HG02981 (cell line): ENCODE results near the gene OR2Z1.
"Not testable (repeated sequence)": the region's sequence is repeated elsewhere in the genome, so short reads cannot be mapped to it uniquely, and the experiment has no call there.

Source experiments
- ATAC-seq: cut with Tn5 transposase; IDR thresholded peaks from one replicate; pipeline ENCODE4 v1.9.1; 2021; ENCODE audit warnings: mild to moderate bottlenecking, moderate library complexity; ENCODE audit not compliant: unreplicated experiment

OR2Z1 gene

DNA sequence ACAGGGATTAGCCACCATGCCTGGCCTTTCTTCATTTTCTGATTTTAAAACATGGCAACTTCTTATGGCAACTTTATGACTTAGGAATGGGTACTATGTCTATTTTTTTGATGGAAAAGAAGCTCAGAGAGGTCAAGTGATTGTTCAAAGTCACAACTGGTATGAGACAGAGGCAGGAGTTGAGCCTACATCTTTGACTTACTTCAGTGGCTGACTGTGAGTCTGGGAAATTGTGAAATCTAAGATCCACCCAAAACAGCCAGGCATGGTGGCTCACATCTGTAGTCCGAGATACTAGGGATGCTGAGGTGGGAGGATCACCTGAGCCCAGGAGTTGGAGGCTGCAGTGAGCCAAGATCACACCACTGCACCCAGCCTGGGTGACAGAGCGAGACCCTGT is 20.5 kb upstream of the OR2Z1 start:
- ATAC-seq: no peak

DNA sequence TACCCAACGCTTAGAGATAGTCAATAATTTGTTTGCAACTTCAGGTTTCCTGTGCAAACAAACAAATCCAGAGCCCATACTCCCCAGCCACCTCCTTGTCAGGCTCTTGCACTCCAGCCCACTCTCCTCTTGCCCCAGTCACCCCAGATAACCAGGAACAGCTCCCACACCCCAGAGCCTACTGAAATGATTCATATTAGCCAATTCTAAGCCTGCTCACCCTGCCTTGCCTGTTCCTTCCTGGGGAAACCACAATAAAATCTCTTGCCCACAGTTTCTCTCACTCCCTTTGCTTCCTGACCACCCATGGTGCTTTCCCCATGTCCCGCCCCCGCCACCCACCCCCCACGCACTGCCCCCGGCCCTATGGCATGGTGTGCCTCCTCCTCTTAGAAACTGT is 19.1 kb upstream of the OR2Z1 start:
- no peak for ATAC-seq

DNA sequence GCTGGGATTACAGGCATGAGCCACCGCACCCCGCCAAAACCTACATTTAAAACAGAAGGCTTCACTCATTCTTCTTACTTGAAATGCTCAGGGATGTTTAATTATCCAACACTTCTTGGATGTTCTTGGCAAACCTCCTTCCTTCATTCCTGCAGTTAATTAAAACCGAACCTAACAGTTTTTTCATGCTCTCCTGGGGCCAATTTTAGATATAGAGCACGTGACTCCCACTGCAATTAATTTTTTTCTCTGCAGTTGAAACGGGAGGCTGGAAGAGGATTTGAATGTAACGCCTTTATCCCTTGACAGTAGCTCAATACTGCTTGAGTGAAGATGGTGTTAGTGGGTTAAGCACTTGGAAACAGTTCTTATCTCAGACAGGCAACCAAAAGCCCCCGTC is 18.2 kb upstream of the OR2Z1 start:
- ATAC-seq: no peak

DNA sequence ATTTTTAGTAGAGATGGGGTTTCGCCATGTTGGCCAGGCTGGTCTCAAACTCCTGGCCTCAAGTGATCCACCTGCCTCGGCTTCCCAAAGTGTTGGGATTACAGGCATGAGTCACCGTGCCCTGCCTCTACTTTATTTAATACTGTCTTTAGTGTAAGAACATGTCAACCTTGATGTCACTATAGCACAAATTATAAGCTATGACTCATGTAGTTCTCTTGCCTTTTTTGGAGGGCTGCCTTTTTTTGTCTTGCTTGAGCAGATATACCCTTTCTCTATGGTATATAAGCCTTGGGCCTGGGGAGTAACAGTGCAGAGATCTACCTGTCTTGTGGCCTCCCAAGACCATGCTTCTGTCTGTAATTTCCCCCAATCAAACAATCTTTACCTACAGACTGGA is 16.1 kb upstream of the OR2Z1 start:
- not testable (repeated sequence) for ATAC-seq

DNA sequence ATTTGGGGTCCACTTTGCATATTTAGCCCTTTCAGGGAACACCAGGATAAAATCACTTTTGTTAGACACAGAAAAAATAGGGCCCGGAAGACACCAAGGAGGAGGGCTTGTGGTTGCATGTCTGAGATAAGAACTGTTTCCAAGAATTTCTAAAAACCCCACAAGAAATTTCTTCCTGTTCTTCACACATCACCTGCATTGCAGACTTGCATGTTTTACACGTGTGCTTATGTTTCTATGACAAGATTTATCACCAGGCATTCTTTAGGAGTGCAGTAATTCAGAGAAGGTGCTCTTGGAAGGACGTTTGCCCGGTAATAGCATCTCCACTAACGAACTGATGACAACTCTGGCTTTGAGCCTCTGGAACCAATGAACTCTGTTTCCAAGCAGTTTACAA is 15.7 kb upstream of the OR2Z1 start:
- no peak for ATAC-seq

DNA sequence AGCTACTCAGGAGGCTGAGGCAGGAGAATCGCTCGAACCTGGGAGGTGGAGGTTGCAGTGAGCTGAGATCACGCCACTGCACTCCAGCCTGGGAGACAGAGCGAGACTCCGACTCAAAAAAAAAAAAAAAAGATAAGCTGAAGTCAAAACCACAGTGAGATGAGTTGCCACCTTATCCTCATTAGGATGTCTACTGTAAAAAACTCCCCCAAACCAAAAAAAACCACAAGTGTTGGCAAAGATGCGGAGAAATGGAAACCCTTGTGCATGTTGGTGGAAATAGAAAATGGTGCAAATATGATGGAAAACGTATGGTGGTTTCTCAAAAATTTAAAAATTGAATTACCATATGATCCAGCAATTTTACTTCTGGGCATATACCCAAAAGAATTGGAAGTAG is 11.1 kb upstream of the OR2Z1 start:
- not testable (repeated sequence) for ATAC-seq

DNA sequence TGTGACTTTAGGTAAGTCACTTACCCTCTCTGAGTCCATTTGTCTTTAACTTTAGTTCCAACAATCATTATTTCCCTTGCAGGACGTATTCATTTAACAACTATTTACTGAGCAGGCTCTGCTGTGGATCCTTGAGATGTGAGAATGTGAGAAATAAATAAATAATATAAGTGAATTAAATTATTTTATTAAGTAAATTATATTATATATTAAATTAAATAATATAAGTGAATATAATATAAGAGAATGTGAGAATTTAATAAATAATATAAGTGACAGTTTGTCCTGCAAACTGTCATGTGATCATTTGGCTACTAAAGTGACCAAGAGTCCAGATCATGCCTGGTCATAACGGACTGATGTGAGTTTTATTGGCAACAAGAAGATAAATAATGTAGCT is 598 bp downstream of the OR2Z1 start:
- ATAC-seq: no peak

DNA sequence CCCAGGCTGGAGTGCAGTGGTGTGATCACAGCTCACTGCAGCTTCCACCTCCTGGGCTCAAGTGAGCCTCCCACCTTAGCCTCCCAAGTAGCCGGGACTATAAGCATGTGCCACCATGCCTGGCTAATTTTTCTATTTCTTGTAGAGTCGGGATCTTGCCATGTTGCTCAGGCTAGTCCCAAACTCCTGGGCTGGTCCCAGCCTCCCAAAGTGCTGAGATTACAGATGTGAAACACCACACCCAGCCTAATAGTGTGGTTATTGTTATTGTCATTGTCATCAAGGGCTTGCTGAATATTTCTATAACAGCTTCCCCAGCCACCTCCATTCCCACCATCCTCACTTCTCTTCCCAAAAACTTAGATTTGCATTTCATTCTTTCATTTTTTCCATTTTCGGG is 2.8 kb downstream of the OR2Z1 start:
- ATAC-seq: no peak

DNA sequence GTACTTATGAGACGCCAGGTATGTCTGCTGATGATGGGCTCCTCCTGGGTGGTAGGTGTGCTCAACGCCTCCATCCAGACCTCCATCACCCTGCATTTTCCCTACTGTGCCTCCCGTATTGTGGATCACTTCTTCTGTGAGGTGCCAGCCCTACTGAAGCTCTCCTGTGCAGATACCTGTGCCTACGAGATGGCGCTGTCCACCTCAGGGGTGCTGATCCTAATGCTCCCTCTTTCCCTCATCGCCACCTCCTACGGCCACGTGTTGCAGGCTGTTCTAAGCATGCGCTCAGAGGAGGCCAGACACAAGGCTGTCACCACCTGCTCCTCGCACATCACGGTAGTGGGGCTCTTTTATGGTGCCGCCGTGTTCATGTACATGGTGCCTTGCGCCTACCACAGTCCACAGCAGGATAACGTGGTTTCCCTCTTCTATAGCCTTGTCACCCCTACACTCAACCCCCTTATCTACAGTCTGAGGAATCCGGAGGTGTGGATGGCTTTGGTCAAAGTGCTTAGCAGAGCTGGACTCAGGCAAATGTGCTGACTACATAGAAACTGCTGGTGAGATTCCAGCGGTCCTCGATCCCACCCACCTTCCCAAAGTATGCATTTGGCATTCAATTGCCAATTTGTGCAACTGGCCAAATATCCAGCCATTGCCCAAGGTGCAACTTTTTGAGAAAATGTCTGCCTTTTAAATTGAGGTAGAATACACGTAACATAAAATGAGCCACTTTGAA is 10.2 kb downstream of the OR2Z1 start:
- no peak for ATAC-seq

DNA sequence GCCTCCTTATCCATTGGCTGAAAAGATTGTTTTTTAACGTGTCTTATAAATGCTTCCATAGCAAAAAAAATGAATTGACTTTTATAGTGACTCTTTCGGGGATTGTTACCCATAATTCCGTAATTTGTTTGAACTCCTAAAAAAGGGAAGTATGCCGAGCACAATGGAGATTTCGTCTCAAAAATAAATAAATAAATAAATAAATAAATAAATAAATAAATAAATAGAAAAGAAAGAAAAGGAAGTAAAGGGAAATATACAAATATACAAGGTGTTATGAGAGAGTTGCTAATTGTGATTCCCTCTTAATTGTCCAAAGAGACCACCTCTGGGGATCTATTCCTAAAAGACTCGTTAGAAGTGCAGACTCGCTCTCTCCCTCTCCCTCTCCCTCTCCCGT is 16.9 kb downstream of the OR2Z1 start:
- no peak for ATAC-seq

DNA sequence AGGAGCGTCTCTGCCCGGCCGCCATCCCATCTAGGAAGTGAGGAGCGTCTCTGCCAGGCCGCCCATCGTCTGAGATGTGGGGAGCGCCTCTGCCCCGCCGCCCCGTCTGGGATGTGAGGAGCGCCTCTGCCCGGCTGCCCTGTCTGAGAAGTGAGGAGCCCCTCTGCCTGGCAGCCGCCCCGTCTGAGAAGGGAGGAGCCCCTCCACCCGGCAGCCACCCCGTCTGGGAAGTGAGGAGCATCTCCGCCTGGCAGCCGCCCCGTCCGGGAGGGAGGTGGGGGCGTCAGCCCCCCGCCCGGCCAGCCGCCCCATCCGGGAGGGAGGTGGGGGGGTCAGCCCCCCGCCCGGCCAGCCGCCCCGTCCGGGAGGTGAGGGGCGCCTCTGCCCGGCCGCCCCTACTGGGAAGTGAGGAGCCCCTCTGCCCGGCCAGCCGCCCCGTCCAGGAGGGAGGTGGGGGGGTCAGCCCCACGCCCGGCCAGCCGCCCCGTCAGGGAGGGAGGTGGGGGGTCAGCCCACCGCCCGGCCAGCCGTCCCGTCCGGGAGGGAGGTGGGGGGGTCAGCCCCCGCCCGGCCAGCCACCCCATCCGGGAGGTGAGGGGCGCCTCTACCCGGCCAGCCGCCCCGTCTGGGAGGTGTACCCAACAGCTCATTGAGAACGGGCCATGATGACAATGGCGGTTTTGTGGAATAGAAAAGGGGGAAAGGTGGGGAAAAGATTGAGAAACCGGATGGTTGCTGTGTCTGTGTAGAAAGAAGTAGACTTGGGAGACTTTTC is 18.0 kb downstream of the OR2Z1 start:
- ATAC-seq: not testable (repeated sequence)

DNA sequence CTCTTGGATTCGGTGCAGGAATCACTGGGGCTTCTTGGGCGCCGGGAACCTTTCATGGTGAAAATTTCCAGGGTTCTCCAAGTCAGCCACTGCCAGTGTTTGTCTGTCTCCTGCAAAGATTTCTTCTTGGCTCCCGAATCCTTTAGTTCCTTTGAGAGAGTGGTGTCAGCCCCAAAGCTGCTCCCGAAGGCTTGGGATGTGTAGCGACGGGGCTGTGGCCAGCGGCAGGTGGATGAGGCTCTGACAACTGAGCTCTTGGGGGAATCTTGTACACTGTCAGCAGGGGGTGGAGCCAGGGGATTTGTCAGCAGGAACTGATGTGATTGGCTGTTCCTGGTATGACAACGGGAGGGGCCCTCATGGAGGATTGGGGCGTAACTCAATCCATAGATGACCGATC is 45.8 kb downstream of the OR2Z1 start:
- not testable (repeated sequence) for ATAC-seq

DNA sequence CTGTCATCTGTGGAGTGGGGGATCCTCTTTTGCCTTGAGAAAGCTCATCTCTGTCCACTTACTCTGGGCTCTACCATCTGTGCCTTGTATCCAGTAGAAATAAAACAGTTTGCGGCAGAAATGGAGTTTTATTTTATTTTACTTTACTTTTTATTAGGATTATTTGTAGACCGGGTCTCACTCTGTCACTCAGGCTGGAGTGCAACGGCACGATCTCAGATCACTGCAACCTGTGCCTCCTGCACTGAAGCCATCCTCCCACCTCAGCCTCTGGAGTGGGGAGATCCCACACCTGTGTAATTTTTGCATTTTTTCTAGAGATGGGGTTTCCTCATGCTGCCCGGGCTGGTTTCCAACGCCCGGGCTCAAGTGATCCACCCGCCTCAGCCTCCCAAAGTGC is 47.8 kb downstream of the OR2Z1 start:
- ATAC-seq: not testable (repeated sequence)

DNA sequence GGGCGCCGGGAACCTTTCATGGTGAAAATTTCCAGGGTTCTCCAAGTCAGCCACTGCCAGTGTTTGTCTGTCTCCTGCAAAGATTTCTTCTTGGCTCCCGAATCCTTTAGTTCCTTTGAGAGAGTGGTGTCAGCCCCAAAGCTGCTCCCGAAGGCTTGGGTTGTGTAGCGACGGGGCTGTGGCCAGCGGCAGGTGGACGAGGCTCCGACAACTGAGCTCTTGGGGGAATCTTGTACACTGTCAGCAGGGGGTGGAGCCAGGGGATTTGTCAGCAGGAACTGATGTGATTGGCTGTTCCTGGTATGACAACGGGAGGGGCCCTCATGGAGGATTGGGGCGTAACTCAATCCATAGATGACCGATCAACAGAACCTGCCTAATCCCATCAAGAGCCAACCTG is 52.2 kb downstream of the OR2Z1 start:
- ATAC-seq: not testable (repeated sequence)
